Measurements from ENCODE around the gene PSME3IP1. TPM values are rescaled to one million over a fixed set of nuclear protein-coding genes. Genes with fewer than 3 reads are reported as not detected.
A peak's percentile ranks its signal among the peaks of the same experiment; 100 is the strongest.

The PSME3IP1 gene
- polyA plus RNA-seq, 3 donors, result 75.4 to 133 (median 78.6) TPM

DNA sequence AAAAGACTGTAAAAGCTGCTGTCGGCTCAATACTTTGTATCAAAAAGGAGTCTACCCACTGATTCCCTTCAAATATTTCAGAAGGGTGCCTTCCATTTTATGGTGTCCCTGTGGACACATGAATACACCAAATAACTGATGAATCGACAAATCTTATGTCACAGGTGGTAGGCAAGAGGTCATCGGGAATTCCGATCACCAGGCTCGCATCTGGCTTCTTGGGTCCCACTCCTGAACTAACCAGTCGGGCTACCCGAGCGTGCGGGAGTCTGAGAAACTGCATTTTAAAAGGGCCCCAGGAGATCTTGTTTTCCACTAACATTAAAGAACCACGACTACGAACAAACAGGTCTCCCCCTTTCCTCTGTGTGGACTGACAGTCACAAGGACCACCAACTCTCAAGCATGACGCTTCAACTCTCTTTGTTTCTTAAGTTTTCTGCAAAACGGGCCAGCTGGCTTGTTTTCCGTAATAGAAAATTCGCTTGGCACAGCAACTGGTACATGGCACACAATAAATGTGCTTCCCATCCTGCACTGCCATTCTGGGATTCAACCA lies 873 bp downstream of the PSME3IP1 start:
- H3K9me3 ChIP-seq (replicated peaks in 1 of 2; ENCODE audit: control insufficient read depth in 1 of 2, insufficient read depth in 1 of 2, low read length in 2 of 2), result no peaks in the 10 kb centered on the region
- peak overlapping the region; percentile 97 for H3K9ac ChIP-seq (ENCODE audit: insufficient read depth, low read length, poor library complexity, severe bottlenecking)
- peak overlapping the region; percentile 80 to 93 for H3K27ac ChIP-seq (ENCODE audit: low read depth in 1 of 2, low read length in 2 of 2)
- no peaks in the 10 kb centered on the region for H3K27me3 ChIP-seq (ENCODE audit: control insufficient read depth in 2 of 2, insufficient read depth in 2 of 2, low read length in 2 of 2)
- peaks cover 0 to 14% of the 10 kb centered on the region in 2 donors for H3K36me3 ChIP-seq (replicated peaks in 1 of 2; ENCODE audit: control insufficient read depth in 1 of 2, insufficient read depth in 2 of 2, low read length in 2 of 2)
- peaks cover 24 to 30% of the 10 kb centered on the region in 2 donors for H3K4me1 ChIP-seq (ENCODE audit: control insufficient read depth in 1 of 2, insufficient read depth in 2 of 2, low read length in 2 of 2)
- no peaks in the 10 kb centered on the region for H3K9me3 Mint-ChIP-seq
- peaks cover 97% of the 10 kb centered on the region for H3K79me2 ChIP-seq (ENCODE audit: insufficient read depth, low read length)
- peak overlapping the region; percentile 97 to 100 for H3K4me3 Mint-ChIP-seq
- H2AFZ ChIP-seq (ENCODE audit: insufficient read depth, low read depth, low read length, poor library complexity, severe bottlenecking), result peak overlapping the region; percentile 93
- intact Hi-C loops (cut with micrococcal nuclease), result loop anchor here (5.0 to 10.0 kb wide), 6 partner anchors 60 to 580 kb away; partner anchors contain the start of genes ARL2BP (in 2 of the 2), CIAPIN1 (in 1 of the 2), COQ9 (in 1 of the 2) and CPNE2 (in 1 of the 2)
- H3K4me3 ChIP-seq (replicated peaks in 1 of 3; ENCODE audit: low read depth in 2 of 3, low read length in 3 of 3), result peak overlapping the region; percentile 74 to 99 (median 92)
- no peaks in the 10 kb centered on the region for H3K27me3 Mint-ChIP-seq (ENCODE audit: low read depth in 3 of 3)
- peak in 1 of 3 donors; percentile 14 for DNase-seq
- 37% methylated on average over 15 of the region's 15 CpGs for WGBS (ENCODE audit: insufficient coverage)
- peaks cover 29% of the 10 kb centered on the region for H4K20me1 ChIP-seq (ENCODE audit: insufficient read depth, low read length)
- peak overlapping the region; percentile 92 to 98 (median 96) for H3K27ac Mint-ChIP-seq
- peak overlapping the region; percentile 95 for H3K4me2 ChIP-seq (replicated peaks; ENCODE audit: extremely low read depth, low read length, poor library complexity, severe bottlenecking)
- peaks cover 40% of the 10 kb centered on the region for H3K4me1 Mint-ChIP-seq
- H3K36me3 Mint-ChIP-seq, result peaks cover 4 to 14% of the 10 kb centered on the region in 2 donors
- TF ChIP-seq, protein P1, sequence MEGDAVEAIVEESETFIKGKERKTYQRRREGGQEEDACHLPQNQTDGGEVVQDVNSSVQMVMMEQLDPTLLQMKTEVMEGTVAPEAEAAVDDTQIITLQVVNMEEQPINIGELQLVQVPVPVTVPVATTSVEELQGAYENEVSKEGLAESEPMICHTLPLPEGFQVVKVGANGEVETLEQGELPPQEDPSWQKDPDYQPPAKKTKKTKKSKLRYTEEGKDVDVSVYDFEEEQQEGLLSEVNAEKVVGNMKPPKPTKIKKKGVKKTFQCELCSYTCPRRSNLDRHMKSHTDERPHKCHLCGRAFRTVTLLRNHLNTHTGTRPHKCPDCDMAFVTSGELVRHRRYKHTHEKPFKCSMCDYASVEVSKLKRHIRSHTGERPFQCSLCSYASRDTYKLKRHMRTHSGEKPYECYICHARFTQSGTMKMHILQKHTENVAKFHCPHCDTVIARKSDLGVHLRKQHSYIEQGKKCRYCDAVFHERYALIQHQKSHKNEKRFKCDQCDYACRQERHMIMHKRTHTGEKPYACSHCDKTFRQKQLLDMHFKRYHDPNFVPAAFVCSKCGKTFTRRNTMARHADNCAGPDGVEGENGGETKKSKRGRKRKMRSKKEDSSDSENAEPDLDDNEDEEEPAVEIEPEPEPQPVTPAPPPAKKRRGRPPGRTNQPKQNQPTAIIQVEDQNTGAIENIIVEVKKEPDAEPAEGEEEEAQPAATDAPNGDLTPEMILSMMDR (IDR thresholded peaks at IDR 0.05), result no peak

DNA sequence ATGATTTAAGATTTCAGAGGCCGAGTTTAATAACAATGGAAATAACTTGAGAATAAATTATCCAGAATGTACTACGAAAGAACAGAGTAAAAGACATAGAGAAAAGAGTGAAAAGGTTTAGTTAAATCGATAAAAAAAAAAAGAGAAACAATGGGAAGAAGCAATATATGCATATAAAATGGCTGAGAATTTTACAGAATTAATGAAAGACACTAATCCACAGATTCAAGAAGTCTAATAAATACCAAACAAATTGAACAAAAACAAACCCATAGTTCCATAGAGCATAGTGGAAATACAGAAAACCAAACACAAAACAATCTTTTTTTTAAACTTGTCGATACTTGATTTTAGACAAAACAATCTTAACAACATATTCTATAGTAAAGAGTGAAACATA lies 1.7 kb downstream of the PSME3IP1 start:
- Histone ChIP-seq H3K36me3 (replicated peaks in 1 of 2; ENCODE audit: control insufficient read depth in 1 of 2, insufficient read depth in 2 of 2, low read length in 2 of 2) (peaks cover 0 to 20% of the 10 kb centered on the region in 2 donors), H3K4me2 (replicated peaks; ENCODE audit: extremely low read depth, low read length, poor library complexity, severe bottlenecking) (no peak overlapping the region), H3K27me3 (ENCODE audit: control insufficient read depth in 2 of 2, insufficient read depth in 2 of 2, low read length in 2 of 2) (no peaks in the 10 kb centered on the region), H3K4me3 (replicated peaks in 1 of 3; ENCODE audit: low read depth in 2 of 3, low read length in 3 of 3) (no peak overlapping the region), H3K9me3 (replicated peaks in 1 of 2; ENCODE audit: control insufficient read depth in 1 of 2, insufficient read depth in 1 of 2, low read length in 2 of 2) (no peaks in the 10 kb centered on the region), H3K4me1 (ENCODE audit: control insufficient read depth in 1 of 2, insufficient read depth in 2 of 2, low read length in 2 of 2) (peaks cover 24 to 30% of the 10 kb centered on the region in 2 donors), H2AFZ (ENCODE audit: insufficient read depth, low read depth, low read length, poor library complexity, severe bottlenecking) (no peak overlapping the region), H3K27ac (ENCODE audit: low read depth in 1 of 2, low read length in 2 of 2) (no peak overlapping the region), H3K79me2 (ENCODE audit: insufficient read depth, low read length) (peaks cover 97% of the 10 kb centered on the region), H3K9ac (ENCODE audit: insufficient read depth, low read length, poor library complexity, severe bottlenecking) (no peak overlapping the region), H4K20me1 (ENCODE audit: insufficient read depth, low read length) (peaks cover 32% of the 10 kb centered on the region)
- no peaks in the 10 kb centered on the region for H3K9me3 Mint-ChIP-seq
- intact Hi-C loops (cut with micrococcal nuclease), result loop anchor here (5.0 to 10.0 kb wide), 4 partner anchors 61 to 579 kb away; partner anchors contain the start of genes ARL2BP (in 1 of the 2), CIAPIN1 (in 1 of the 2), COQ9 (in 1 of the 2) and CPNE2 (in 1 of the 2)
- no peak for DNase-seq
- H3K4me1 Mint-ChIP-seq, result peaks cover 38% of the 10 kb centered on the region
- no peaks in the 10 kb centered on the region for H3K27me3 Mint-ChIP-seq (ENCODE audit: low read depth in 3 of 3)
- peaks cover 2 to 9% of the 10 kb centered on the region in 2 donors for H3K36me3 Mint-ChIP-seq
- H3K4me3 Mint-ChIP-seq, result no peak overlapping the region
- peak overlapping the region in 1 of 7 donors; percentile 50 for H3K27ac Mint-ChIP-seq
- TF ChIP-seq, protein P1 (IDR thresholded peaks at IDR 0.05), result no peak
- no CpG with 5 or more reads among the region's 4 CpGs for WGBS (ENCODE audit: insufficient coverage)

Measured in CD14-positive monocyte (primary cell).